Measurements from ENCODE around the gene HNF4A.

DNA sequence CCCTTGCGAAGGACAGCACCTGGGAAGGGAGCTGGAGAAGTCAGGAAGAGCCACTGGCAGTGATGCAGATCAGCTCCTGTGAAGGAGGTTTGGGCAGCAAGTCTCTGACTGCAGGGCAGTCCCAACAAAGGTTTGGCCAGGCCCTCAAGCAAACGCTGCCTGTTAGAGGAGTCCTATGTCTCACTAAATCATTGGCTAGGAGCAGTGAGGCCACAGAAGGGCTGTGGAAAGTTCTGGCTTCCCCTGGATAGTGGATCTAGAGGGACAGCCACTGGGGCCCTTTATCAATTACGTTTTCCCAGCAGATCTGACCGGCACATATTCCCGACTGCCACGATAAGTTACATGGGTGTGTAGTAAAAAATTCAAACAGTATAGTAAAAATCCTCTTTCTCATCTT, 122.7 kb downstream of the HNF4A start:
- TF ChIP-seq, protein P1, sequence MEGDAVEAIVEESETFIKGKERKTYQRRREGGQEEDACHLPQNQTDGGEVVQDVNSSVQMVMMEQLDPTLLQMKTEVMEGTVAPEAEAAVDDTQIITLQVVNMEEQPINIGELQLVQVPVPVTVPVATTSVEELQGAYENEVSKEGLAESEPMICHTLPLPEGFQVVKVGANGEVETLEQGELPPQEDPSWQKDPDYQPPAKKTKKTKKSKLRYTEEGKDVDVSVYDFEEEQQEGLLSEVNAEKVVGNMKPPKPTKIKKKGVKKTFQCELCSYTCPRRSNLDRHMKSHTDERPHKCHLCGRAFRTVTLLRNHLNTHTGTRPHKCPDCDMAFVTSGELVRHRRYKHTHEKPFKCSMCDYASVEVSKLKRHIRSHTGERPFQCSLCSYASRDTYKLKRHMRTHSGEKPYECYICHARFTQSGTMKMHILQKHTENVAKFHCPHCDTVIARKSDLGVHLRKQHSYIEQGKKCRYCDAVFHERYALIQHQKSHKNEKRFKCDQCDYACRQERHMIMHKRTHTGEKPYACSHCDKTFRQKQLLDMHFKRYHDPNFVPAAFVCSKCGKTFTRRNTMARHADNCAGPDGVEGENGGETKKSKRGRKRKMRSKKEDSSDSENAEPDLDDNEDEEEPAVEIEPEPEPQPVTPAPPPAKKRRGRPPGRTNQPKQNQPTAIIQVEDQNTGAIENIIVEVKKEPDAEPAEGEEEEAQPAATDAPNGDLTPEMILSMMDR (conservative IDR thresholded peaks at IDR 0.05) = no peak
- no peak for TF ChIP-seq EZH2 (IDR thresholded peaks at IDR 0.05; ENCODE audit: low read depth)

Measured in PC-9 (cell line).